Heart left ventricle (tissue), 13 donors: ENCODE measurements around the gene MAGI1.

Experiments
- POLR2A ChIP-seq, 2 donors: fragments of 450-650 bp; IDR thresholded peaks; one replicate each; pipeline ENCODE4 v1.6.1; 2017; ENCODE audit warnings: antibody characterized with exemption in 2 of 2, mild to moderate bottlenecking in 2 of 2, moderate library complexity in 2 of 2
- TF ChIP-seq, protein P1 (sequence below), 12 donors: fragments of 200-600 bp; sonication (generic) in 4 of 12; IDR thresholded peaks; one replicate each; pipeline versions ENCODE4 v1.5.0 to v1.8.0; 2018 to 2022; ENCODE audit warnings: antibody characterized with exemption in 12 of 12, mild to moderate bottlenecking in 5 of 12
- donor health status: ischemic (EF 13 %, LVEDD 7.1; RV severe dilation, severe dysfunction).
- donor health status: DM: no; HTN: yes; CAD: no.
- donor health status: DM: no; HTN: no; CAD: no.
- donor health status: ischemic (EF 25% LVEDD 6.9; RV normal size, moderate dysfunction).
- donor health status: ischemic (EF 25% LVEDD 5.7; RV mildly dilated, moderate dysfunction).
- donor health status: ischemic (EF 35%, LVEDD 5.7; RV mildly dilated, moderate dysfunction).
- donor health status: nonischemic (EF 11% LVEDD 7.7; RV severe dilation, severe dysfunction).
- donor health status: DM: yes; HTN: yes; CAD: no.
- donor health status: PGD.
- donor health status: ischemic (EF 29% LVEDD 5.4; RV normal size, mild dysfunction).
- donor health status: nonischemic (EF 23%, LVEDD 6.1; RV moderate dilation, normal function).

GRCh38 chr3:66000506-66000905 lies 38.2 kb downstream of the MAGI1 start:
- TF ChIP-seq, protein P1, sequence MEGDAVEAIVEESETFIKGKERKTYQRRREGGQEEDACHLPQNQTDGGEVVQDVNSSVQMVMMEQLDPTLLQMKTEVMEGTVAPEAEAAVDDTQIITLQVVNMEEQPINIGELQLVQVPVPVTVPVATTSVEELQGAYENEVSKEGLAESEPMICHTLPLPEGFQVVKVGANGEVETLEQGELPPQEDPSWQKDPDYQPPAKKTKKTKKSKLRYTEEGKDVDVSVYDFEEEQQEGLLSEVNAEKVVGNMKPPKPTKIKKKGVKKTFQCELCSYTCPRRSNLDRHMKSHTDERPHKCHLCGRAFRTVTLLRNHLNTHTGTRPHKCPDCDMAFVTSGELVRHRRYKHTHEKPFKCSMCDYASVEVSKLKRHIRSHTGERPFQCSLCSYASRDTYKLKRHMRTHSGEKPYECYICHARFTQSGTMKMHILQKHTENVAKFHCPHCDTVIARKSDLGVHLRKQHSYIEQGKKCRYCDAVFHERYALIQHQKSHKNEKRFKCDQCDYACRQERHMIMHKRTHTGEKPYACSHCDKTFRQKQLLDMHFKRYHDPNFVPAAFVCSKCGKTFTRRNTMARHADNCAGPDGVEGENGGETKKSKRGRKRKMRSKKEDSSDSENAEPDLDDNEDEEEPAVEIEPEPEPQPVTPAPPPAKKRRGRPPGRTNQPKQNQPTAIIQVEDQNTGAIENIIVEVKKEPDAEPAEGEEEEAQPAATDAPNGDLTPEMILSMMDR (IDR thresholded peaks at IDR 0.05), result no peak
- no peak for TF ChIP-seq POLR2A (IDR thresholded peaks at IDR 0.05)
